GM12873 (cell line): ENCODE results near the gene RIPOR3.

ENCODE experiments used
- TF ChIP-seq, protein P1 (sequence below): IDR thresholded peaks from 2 replicates; pipeline ENCODE4 v1.5.1; 2012; ENCODE audit warnings: low read depth, mild to moderate bottlenecking, moderate library complexity, low read length, control low read depth; ENCODE audit not compliant: insufficient read depth; ENCODE audit errors: missing control alignments

The RIPOR3 gene

GRCh38 chr20:50694379-50695134 is 3.2 kb upstream of the RIPOR3 start:
- TF ChIP-seq, protein P1, sequence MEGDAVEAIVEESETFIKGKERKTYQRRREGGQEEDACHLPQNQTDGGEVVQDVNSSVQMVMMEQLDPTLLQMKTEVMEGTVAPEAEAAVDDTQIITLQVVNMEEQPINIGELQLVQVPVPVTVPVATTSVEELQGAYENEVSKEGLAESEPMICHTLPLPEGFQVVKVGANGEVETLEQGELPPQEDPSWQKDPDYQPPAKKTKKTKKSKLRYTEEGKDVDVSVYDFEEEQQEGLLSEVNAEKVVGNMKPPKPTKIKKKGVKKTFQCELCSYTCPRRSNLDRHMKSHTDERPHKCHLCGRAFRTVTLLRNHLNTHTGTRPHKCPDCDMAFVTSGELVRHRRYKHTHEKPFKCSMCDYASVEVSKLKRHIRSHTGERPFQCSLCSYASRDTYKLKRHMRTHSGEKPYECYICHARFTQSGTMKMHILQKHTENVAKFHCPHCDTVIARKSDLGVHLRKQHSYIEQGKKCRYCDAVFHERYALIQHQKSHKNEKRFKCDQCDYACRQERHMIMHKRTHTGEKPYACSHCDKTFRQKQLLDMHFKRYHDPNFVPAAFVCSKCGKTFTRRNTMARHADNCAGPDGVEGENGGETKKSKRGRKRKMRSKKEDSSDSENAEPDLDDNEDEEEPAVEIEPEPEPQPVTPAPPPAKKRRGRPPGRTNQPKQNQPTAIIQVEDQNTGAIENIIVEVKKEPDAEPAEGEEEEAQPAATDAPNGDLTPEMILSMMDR = no peak

- TF ChIP-seq, protein P1 = no peak
Measured at GRCh38 chr20:50693001-50693400, 1.7 kb upstream of the RIPOR3 start.

DNA sequence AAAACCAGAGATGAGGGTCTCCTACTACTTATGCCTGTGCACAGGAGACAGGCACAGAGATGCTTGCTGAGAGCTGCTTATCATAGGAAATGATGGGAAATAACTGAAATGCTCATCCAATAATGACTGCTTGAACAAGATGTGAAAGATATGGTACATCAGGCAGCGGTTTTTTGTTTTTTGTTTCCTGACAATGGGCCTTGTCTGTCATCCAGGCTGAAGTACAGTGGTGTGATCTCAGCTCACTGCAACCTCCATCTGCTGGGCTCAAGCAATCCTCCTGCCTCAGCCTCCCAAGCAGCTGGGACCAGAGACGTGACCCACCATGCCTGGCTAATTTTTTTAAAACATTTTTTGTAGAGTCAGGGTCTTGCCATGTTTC is 1.2 kb upstream of the RIPOR3 start:
- TF ChIP-seq, protein P1 = no peak

DNA sequence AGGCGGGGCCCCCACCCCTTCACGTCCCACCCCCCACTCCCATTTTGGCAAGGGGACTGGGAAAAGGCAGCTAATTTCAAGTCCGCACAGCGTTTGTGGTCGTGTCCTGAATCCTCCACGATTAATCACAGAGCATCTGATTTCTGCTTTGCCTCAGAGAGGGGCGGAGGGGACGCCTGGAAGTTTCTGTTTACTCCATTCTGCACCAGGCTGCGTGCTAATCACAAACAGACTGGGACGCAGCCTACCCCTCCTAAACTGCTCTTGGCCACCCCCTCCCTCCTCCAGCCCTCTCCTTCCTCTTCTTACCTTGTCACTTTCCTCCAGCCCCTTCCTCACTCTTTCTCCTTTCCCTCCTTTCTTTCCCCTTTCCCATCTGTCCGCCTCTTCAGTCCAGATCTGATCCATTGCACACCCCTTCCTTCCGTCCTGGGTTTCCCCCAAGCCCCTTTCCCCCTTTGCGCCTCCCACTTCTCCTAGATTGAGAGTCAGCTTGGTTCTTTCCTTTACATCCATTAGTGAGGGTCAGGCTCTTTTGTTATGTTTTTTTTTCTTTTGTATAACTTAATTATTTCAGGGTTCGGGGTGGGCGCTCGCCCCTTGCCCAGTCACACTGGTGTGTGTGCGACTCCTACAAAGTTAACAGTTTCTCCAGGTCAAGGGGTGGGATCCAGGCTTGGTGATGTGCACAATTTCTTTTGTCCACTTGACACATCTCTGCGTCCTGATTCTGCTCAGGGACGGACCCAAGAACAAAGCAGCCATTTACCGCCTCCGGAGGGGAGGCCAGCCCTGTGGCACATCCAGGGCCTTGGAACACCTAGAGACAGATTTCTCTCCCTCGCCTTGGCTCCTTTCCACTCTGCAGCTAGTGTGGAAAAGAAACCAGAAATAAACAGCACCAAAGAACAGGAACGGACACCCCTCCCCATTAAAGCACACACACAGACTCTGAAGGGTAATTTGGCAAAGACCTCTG is 520 bp upstream of the RIPOR3 start:
- TF ChIP-seq, protein P1 = no peak

DNA sequence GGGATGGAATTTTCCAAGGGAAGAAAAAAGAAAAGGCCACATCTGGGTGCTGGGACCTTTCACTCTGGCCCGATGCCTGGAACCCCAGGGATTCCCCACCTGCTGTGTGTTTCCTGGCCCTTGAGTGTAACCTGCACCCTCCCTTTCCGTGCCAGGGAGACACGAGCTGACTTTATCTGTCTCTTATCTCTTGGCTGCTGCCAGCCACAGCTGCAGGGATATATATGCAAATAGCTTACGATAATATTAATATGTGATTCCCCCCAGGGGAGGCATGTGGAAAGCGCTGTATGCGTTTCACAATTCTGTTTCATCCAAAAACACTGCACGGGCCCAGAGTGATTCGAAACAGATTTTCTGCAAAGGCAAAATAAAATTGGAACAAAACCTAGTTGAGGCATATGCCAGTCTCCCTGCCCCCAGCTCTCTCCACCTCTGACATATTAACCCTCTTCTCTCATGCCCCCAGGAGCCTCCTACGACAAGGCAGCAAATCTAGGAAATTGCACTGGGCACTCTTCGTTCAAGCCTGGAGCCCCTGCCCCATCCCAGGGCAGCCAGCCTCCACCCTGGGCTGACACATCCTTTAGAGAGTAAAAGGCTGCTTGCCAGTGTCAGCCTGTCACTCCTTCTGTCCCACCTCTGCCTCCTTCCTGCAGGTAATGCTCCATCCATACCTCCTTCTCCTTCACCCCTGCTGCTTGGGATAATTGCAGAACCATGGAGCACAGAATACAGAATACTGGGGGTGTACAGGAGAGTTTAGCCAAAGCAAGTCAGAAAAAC is 1.3 kb downstream of the RIPOR3 start:
- TF ChIP-seq, protein P1 = no peak

DNA sequence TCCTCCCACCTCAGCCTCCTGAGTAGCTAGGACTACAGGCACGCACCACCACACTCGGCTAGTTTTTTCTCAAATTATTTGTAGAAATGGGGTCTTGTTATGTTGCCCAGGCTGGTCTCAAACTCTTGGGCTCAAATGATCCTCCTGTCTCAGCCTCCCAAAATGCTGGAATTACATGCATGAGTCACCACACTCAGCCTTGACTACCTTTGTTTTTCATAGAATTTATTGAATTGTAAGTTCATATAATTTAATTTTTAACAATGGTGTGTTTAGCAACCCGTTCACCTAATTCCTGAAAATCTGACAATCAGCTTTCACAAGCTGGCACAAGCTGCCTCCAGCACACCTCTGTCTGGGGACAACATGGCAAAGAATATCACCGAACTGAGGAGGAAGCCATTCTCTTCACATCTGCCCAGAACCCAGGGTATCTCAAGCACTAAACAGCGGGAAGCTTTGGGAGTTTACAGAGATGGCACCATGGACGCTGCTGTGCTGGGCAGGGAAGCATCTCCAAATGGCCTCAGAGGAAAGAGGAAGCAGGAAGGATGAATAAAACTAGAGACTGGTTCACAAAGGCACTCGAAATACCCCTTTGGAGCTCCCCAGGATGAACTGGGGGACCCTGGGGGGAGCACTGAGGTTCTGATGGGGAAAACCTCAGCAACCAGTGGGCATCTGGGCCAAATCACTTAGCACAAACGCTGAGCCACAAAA is 2.9 kb downstream of the RIPOR3 start:
- TF ChIP-seq, protein P1 = no peak
